GM21526 (cell line): ENCODE results near the gene LFNG.
A peak's percentile ranks its signal among the peaks of the same experiment; 100 is the strongest.

Source experiments
- ATAC-seq: cut with Tn5 transposase; IDR thresholded peaks from one replicate; pipeline ENCODE4 v1.9.1; 2021; ENCODE audit warnings: moderate library complexity; ENCODE audit not compliant: unreplicated experiment, low FRiP score

The LFNG gene, protein sequence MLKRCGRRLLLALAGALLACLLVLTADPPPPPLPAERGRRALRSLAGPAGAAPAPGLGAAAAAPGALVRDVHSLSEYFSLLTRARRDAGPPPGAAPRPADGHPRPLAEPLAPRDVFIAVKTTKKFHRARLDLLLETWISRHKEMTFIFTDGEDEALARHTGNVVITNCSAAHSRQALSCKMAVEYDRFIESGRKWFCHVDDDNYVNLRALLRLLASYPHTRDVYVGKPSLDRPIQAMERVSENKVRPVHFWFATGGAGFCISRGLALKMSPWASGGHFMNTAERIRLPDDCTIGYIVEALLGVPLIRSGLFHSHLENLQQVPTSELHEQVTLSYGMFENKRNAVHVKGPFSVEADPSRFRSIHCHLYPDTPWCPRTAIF

GRCh38 chr7:2519119-2519930 lies at the start of gene LFNG:
LFNG (plus strand) TSS chr7:2519774; CDS start chr7:2519862, 88 bp downstream.
- peak; percentile 71 for ATAC-seq

- ATAC-seq = no peak
Observed at GRCh38 chr7:2470204-2471021, 49.2 kb upstream of the LFNG start.

GRCh38 chr7:2471022-2471329 lies 48.6 kb upstream of the LFNG start:
- ATAC-seq = no peak

- no peak for ATAC-seq
Observed at GRCh38 chr7:2471396-2471795, 48.2 kb upstream of the LFNG start.

- ATAC-seq = no peak
Observed at GRCh38 chr7:2472739-2473138, 46.8 kb upstream of the LFNG start.

GRCh38 chr7:2473496-2474180 lies 45.9 kb upstream of the LFNG start:
- no peak for ATAC-seq

DNA sequence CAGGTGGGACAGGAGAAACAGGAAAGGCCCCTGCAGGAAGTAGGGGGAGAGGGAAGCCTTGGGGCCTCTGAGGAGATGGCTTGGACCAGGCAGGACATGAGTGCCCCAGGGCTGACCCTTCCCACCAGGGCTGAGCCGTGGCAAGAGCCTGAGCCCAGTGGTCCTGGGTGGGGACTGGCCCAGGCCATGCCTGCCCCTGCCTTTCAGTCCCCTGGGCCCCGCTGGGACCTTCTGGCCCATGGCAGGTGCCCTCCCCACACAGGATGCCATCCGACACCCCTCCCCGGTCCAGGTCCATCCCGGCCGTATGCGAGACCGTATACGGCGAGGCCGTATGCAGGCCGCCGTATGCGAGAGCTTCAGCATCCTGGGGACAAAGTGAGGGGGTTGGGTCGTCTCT lies 45.4 kb upstream of the LFNG start:
- no peak for ATAC-seq

GRCh38 chr7:2474813-2475677 lies 44.5 kb upstream of the LFNG start:
- ATAC-seq = no peak

DNA sequence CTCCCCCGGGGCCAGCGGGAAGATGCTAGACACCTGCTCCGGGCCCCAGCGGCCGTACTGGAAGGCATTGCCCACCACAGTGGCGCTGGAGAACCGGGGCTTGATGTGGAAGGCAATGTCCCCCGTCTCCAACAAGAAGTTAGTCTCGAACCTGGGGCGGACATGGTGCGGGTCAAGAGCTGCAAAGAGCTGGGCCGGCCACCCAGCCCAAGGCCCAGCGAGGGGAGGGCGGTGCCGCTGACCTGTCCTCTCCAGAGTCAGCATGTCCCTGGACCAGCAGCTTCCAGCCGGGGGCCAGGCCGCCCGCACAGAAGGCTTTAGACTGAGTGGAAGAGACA lies 43.9 kb upstream of the LFNG start:
- ATAC-seq = no peak

GRCh38 chr7:2476298-2476697 lies 43.3 kb upstream of the LFNG start, which contains the start of gene GRIFIN:
GRIFIN (minus strand) TSS chr7:2476398; CDS start chr7:2476383, 15 bp downstream.
- ATAC-seq = no peak

DNA sequence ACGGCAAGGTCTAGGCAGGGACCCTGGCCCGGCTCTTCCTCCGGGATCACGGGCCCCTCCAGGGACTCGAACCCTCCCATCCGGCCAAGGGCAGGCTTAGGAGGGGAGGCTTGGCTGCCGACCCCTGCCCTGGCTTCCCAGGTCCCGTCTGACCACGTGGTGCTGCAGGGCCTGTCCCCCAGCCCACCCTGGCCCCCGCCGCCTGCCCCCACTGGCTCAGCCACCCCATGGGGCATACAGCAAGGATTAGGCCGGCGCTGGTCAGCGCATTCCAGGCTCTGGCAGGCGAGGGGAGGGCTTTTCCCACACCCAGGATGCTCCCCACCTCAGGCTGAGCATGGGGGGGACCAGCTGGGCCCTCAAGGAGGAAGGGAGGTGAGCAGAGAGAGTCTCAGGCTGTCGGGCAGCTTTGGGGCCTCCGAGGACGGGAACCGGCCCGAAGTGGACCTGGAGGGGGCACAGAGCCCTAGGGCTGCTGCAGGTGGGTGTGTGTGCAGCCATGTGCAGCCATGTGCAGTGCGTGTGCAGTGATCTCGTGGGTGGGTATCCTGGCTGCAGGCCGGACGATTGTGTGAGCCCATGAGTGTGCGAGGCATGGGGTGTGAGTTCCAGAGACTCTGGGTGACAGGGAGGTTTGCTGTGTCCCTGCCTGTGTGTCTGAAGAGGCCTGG lies 42.7 kb upstream of the LFNG start:
- no peak for ATAC-seq

DNA sequence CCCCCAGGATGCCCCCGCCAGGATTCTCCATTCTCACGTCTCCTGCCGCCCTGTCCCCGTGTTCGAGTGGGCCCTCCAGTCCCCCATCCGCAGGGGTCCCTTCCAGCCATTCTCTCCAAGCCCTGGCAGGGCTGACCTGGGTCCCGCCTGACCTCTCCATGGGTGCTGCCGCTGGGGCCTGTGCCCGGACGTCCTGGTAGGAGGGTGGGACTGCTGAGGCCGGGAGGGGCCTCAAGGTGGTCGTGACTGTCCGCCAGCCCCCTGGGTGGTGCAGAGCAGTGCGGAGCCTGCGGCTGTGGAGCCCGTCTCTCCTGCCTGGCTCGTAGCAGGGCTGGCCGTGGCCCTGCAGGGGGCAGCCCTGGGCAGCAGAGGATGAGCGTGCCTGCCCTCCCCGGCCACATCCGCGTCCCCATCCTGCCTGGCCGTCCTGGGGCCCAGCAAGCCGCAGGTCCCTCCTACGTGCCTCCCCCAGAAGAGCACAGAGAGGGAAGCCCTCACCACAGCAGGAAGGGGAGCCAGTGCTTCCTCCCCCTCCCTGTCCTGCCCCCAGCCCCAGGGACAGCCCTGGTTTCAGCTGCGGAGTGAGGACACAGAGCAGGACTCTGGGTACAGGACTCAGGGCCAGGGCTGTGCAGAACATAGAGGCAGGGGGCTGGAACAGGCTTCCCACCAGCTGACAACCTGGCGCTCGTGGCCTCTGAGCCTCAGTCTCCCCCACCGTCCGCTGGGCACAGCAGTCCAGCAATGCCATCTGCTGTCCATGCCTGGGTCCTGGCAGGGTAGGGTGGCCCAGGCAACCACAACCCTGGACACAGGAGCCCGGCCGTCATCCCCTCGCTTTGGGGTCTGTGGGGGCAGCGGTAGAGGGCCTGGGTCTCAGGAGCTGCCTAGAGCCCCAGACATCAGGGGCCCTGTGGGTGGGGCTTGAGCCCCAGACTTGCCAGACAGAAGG lies 41.9 kb upstream of the LFNG start:
- ATAC-seq = no peak

- no peak for ATAC-seq
Observed at GRCh38 chr7:2478399-2478785, 41.2 kb upstream of the LFNG start.

DNA sequence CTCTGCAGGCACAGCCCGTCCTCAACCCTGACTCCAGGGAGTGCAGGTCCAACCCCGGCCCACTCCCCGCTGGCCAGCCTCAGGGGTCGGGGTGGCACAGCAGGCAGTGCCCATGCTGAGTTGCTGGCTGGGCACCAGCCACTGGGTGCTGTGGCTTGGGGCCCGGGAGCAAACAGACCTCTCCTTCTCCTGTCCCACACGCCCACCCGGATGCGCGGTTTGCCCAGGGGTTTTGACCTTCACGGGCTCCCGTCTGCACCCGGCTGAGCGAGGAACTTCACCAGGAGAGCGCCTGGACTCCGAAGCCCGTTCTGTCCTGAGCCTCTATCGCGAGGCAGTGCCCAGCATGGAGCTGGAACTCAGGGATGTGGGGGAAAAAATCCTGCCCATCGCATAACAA lies 40.8 kb upstream of the LFNG start:
- no peak for ATAC-seq

DNA sequence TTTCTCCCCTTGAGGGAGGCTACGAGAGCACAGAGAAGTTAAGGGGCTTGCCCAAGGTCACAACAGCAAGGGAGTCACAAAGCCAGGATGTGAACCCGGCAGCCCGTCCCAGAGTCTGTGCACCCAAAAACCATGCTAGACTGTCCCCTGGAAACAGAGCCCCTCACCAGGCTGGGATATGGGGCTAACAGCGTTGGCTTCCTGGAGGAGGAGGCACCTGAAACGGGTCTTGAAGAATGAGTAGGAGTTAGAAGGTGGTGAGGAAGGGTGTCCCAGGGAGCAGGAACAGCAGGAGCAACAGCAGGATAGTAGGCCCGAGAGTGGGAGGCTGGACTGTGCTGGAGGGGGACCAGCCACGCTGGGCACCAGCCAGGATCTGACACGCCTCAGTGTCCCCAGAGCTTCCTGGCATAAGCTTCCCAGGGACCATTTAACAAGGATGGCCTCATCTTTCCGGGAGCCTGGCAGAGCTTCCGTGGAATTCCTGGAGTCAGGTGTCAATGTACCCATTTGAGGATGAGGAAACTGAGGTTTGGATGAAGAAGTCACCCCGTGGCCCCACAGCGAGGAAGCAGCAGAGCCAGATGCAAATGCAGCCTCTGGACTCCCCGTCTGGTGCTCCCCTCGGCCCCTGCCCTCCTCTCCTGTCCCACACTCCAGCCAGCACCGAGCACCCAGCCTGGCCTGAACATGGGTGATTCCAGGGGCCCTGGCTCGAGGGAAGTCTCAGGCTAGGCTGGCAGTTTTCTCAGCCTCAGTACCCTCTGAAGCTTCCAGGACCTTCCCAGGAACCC lies 40.1 kb upstream of the LFNG start:
- no peak for ATAC-seq

- ATAC-seq = no peak
Observed at GRCh38 chr7:2480070-2480408, 39.5 kb upstream of the LFNG start.

- no peak for ATAC-seq
Observed at GRCh38 chr7:2481195-2481594, 38.4 kb upstream of the LFNG start.
